Suprapubic skin (tissue), 4 donors: Measurements from ENCODE around the gene TENT4B. TPM values are rescaled to one million over a fixed set of nuclear protein-coding genes. Genes with fewer than 3 reads are reported as not detected.

Source experiments
- DNase-seq, 2 donors: peaks; one replicate each; pipeline ENCODE4 v3.0.0-alpha.2; 2019; ENCODE audit warnings: low spot score in 2 of 2
- H3K27ac ChIP-seq: fragments of 200-600 bp; sonication (generic); one replicate; pipeline ENCODE4 v1.5.1; 2019
- H3K27me3 ChIP-seq: fragments of 200-600 bp; sonication (generic); one replicate; pipeline ENCODE4 v1.5.1; 2019
- H3K36me3 ChIP-seq: fragments of 200-600 bp; sonication (generic); one replicate; pipeline ENCODE4 v1.5.1; 2019
- H3K4me1 ChIP-seq: fragments of 200-600 bp; sonication (generic); one replicate; pipeline ENCODE4 v1.5.1; 2019
- H3K4me3 ChIP-seq: fragments of 200-600 bp; sonication (generic); one replicate; pipeline ENCODE4 v1.5.1; 2019; ENCODE audit warnings: mild to moderate bottlenecking
- H3K9me3 ChIP-seq: fragments of 200-600 bp; sonication (generic); one replicate; pipeline ENCODE4 v1.5.1; 2019
- EP300 ChIP-seq: sonication (generic); formaldehyde crosslinking; IDR thresholded peaks from one replicate; pipeline ENCODE4 v1.6.1; 2017; ENCODE audit warnings: antibody characterized with exemption
- POLR2A ChIP-seq, 2 donors: fragments of 450-650 bp; IDR thresholded peaks; one replicate each; pipeline ENCODE4 v1.6.1; 2017; ENCODE audit warnings: antibody characterized with exemption in 2 of 2, mild to moderate bottlenecking in 2 of 2, moderate library complexity in 2 of 2
- POLR2AphosphoS5 ChIP-seq, 3 donors: sonication (generic); formaldehyde crosslinking; IDR thresholded peaks; one replicate each; pipeline ENCODE4 v1.6.1; 2017; ENCODE audit warnings: antibody characterized with exemption in 3 of 3
- WGBS: methylation state at CpG from one replicate; pipeline ENCODE4 v1.1.5; 2018; 5-methylcytosine and 5-hydroxymethylcytosine counted together
- total RNA-seq, 4 donors: library from RNA; depleted of rRNA; stranded (reverse); fragments of >200 nt; gene quantifications; one replicate each; pipeline ENCODE4 v1.1.0, GENCODE V29; 2016
- TF ChIP-seq, protein P1 (sequence below), 2 donors: fragments of 200-600 bp in 1 of 2; fragments of 450-650 bp in 1 of 2; sonication (generic) in 1 of 2; IDR thresholded peaks; one replicate each; pipeline ENCODE4 v1.5.1; 2016 to 2019; ENCODE audit warnings: antibody characterized with exemption in 2 of 2, mild to moderate bottlenecking in 1 of 2, moderate library complexity in 1 of 2

The TENT4B gene
- 10 to 100 TPM; 10.8 to 15.7 (median 12.9) TPM for total RNA-seq

DNA sequence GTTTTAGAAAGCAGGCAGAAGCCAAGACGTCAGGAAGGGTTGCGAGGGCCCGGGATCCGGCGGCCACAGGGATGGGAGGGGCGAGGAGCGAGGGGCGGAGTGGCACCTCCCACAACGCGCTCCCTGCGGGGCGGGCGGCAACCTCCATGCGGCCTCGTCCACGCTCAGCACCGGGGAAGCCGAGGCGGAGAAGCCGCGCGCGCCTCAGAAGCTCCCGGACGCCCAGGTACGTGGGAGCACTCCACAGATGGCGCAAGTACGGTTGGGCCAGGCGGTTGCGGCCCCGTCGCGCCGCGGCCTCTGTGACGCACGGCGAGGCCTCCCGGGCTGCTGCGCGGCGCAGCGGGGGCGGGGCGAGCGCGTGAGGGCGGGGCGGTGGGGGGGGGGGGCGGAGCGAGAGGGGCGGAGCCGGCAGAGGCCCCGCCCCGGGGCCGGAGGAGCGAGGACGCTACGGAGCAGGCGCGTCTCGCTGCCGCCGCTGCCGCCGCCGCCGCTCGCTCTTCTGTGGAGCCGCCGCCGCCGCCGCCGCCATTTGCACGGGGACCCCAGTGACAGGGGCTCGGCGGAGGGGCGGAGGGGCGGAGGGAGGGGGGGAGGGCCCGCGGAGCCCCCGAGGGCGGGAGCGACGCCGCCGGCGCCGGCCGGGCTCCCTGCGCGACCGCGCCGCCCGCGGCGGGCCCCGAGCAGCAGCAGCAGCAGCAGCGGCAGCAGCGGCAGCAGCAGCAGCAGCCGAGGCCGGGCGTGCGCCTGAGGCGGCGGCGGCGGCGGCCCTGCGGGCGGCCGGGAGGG is at the start of gene TENT4B:
TSS of gene TENT4B (plus strand) at position 500 of the 789 bp plus-strand sequence. CDS start 316 bp downstream, outside the sequence.
- peak; percentile 24 to 48 for TF ChIP-seq POLR2A (IDR thresholded peaks at IDR 0.05)
- TF ChIP-seq, protein P1, sequence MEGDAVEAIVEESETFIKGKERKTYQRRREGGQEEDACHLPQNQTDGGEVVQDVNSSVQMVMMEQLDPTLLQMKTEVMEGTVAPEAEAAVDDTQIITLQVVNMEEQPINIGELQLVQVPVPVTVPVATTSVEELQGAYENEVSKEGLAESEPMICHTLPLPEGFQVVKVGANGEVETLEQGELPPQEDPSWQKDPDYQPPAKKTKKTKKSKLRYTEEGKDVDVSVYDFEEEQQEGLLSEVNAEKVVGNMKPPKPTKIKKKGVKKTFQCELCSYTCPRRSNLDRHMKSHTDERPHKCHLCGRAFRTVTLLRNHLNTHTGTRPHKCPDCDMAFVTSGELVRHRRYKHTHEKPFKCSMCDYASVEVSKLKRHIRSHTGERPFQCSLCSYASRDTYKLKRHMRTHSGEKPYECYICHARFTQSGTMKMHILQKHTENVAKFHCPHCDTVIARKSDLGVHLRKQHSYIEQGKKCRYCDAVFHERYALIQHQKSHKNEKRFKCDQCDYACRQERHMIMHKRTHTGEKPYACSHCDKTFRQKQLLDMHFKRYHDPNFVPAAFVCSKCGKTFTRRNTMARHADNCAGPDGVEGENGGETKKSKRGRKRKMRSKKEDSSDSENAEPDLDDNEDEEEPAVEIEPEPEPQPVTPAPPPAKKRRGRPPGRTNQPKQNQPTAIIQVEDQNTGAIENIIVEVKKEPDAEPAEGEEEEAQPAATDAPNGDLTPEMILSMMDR (IDR thresholded peaks at IDR 0.05): no peak
- peak in 2 of 3 donors; percentile 82 to 84 for TF ChIP-seq POLR2AphosphoS5 (IDR thresholded peaks at IDR 0.05)
- WGBS: 0% methylated on average over 23 of the region's 114 CpGs

GRCh38 chr16:50103764-50104163 is 49.3 kb upstream of the TENT4B start:
- Histone ChIP-seq H3K27ac (no peak overlapping the region), H3K36me3 (peaks cover 56% of the 10 kb centered on the region), H3K4me3 (no peak overlapping the region), H3K4me1 (peaks cover 13% of the 10 kb centered on the region), H3K27me3 (no peaks in the 10 kb centered on the region), H3K9me3 (no peaks in the 10 kb centered on the region)
- WGBS: 78% methylated on average over 5 of the region's 5 CpGs
- TF ChIP-seq POLR2A (IDR thresholded peaks at IDR 0.05) (no peak), POLR2AphosphoS5 (IDR thresholded peaks at IDR 0.05) (no peak), EP300 (no peak)
- TF ChIP-seq, protein P1 (IDR thresholded peaks at IDR 0.05): no peak
- DNase-seq: no peak

More for the DNA sequence above, at the start of gene TENT4B:
- peak within 1 kb of the TSS; percentile 97 for H3K27ac ChIP-seq
- H3K4me1 ChIP-seq: peaks cover 45% of the 10 kb centered on the region
- peak; percentile 92 to 94 for DNase-seq
- H3K9me3 ChIP-seq: no peaks in the 10 kb centered on the region
- H3K4me3 ChIP-seq: peak within 1 kb of the TSS; percentile 74
- no peaks in the 10 kb centered on the region for H3K36me3 ChIP-seq
- no peaks in the 10 kb centered on the region for H3K27me3 ChIP-seq

- Histone ChIP-seq H3K4me1 (no peaks in the 10 kb centered on the region), H3K27ac (no peak overlapping the region), H3K4me3 (no peak overlapping the region), H3K27me3 (no peaks in the 10 kb centered on the region), H3K9me3 (no peaks in the 10 kb centered on the region), H3K36me3 (no peaks in the 10 kb centered on the region)
- DNase-seq: peak in 1 of 2 donors; percentile 4
- TF ChIP-seq POLR2A (IDR thresholded peaks at IDR 0.05): no peak
- 56% methylated on average over 8 of the region's 8 CpGs for WGBS
These were observed 38.6 kb upstream of the TENT4B start for GRCh38 chr16:50114357-50115129.

GRCh38 chr16:50120711-50121110 is 32.4 kb upstream of the TENT4B start:
- TF ChIP-seq, protein P1 (IDR thresholded peaks at IDR 0.05): no peak
- no peak for TF ChIP-seq EP300
- TF ChIP-seq POLR2A (IDR thresholded peaks at IDR 0.05): no peak
- TF ChIP-seq POLR2AphosphoS5 (IDR thresholded peaks at IDR 0.05): no peak
- H3K4me1 ChIP-seq: no peaks in the 10 kb centered on the region
- H3K27ac ChIP-seq: no peak overlapping the region
- no peaks in the 10 kb centered on the region for H3K36me3 ChIP-seq
- no peak overlapping the region for H3K4me3 ChIP-seq
- no peaks in the 10 kb centered on the region for H3K9me3 ChIP-seq
- DNase-seq: no peak
- H3K27me3 ChIP-seq: no peaks in the 10 kb centered on the region

DNA sequence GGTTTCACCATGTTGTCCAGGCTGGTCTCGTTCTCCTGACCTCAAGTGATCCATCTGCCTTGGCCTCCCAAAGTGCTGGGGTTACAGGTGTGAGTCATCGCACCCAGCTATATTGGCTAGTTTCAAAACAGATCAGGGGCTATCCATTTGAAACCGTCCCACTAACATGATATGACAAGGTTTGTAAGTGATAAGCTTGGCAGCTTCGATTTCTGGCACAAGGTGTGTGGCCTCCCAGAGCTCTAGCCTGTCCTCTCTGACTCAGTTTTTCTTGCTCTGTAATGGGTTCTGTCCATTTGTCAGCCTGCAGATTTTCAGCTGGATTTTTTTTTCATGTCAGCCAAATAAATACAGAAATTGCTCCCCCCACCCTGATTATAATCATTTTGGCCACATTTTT is 31.8 kb upstream of the TENT4B start:
- no peaks in the 10 kb centered on the region for H3K27me3 ChIP-seq
- H3K36me3 ChIP-seq: no peaks in the 10 kb centered on the region
- no peak overlapping the region for H3K4me3 ChIP-seq
- no peak for TF ChIP-seq POLR2AphosphoS5 (IDR thresholded peaks at IDR 0.05)
- TF ChIP-seq EP300: no peak
- TF ChIP-seq, protein P1 (IDR thresholded peaks at IDR 0.05): no peak
- no peak for TF ChIP-seq POLR2A (IDR thresholded peaks at IDR 0.05)
- DNase-seq: no peak
- H3K27ac ChIP-seq: no peak overlapping the region
- H3K9me3 ChIP-seq: no peaks in the 10 kb centered on the region
- WGBS: 82% methylated on average over 4 of the region's 4 CpGs
- no peaks in the 10 kb centered on the region for H3K4me1 ChIP-seq
